SJSA1 (cell line): ENCODE measurements around the gene NUP153. TPM values are rescaled to one million over a fixed set of nuclear protein-coding genes. Genes with fewer than 3 reads are reported as not detected.

ENCODE experiments used
- DNase-seq, 2 experiments: peaks; one replicate each; pipeline ENCODE4 v3.0.0-alpha.2; 2015 to 2020; ENCODE audit warnings: low spot score in 2 of 2, low read depth in 1 of 2
- H3K27ac ChIP-seq: fragments of 250-450 bp; sonication (Bioruptor Pico); 2 replicates; pipeline ENCODE4 v1.5.1; 2020; ENCODE audit warnings: mild to moderate bottlenecking, moderate library complexity
- H3K27me3 ChIP-seq: fragments of 250-450 bp; sonication (Bioruptor Pico); replicated peaks from 2 replicates; pipeline ENCODE4 v1.5.1; 2020; ENCODE audit warnings: mild to moderate bottlenecking, moderate library complexity
- H3K36me3 ChIP-seq: fragments of 250-450 bp; sonication (Bioruptor Pico); 2 replicates; pipeline ENCODE4 v1.5.1; 2020; ENCODE audit warnings: mild to moderate bottlenecking
- H3K4me1 ChIP-seq: fragments of 250-450 bp; sonication (Bioruptor Pico); replicated peaks from 2 replicates; pipeline ENCODE4 v1.6.1; 2021; ENCODE audit warnings: mild to moderate bottlenecking
- H3K4me3 ChIP-seq: fragments of 250-450 bp; sonication (Bioruptor Pico); 2 replicates; pipeline ENCODE4 v1.5.1; 2020; ENCODE audit warnings: mild to moderate bottlenecking
- H3K9me3 ChIP-seq: fragments of 250-450 bp; sonication (Bioruptor Pico); replicated peaks from 2 replicates; pipeline ENCODE4 v1.5.1; 2020; ENCODE audit warnings: mild to moderate bottlenecking
- total RNA-seq: library from RNA; depleted of rRNA; stranded (reverse); fragments of >200 nt; shearing (Covaris generic); gene quantifications from 2 replicates; pipeline ENCODE4 v1.2.3, GENCODE V29; 2014

NUP153 gene
- total RNA-seq, 1 experiment from 2014 or later: 50.5 TPM

DNA sequence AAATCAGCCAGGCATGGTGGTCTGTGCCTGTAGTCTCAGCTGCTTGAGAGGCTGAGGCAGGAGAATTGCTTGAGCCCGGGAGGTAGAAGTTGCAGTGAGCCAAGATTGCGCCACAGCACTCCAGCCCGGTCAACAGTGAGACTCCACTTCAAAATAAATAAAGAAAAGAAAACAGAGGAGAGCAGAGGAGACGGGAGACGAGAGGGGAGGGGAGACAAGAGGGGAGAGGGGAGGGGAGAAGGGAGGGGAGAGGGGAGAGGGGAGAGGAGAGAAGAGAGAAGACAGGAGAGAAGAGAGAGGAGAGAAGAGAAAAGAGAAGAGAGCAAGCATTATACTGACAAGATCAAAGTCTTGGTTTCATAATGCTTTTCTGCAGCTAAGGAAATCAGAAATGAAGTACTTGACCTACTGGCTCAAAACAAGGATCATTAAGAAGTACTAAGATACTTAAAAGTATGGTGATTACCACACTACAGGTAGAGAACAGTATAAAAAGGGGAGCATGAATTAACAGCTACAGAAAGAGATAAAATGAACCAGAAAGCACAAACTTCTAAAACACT lies 76.1 kb downstream of the NUP153 start:
- Histone ChIP-seq H3K4me3 (no peak overlapping the region), H3K27me3 (no peaks in the 10 kb centered on the region), H3K36me3 (peaks cover 88% of the 10 kb centered on the region), H3K27ac (no peak overlapping the region), H3K9me3 (no peaks in the 10 kb centered on the region), H3K4me1 (peaks cover 6% of the 10 kb centered on the region; the same call in 1 of the 2 replicates)
- no peak for DNase-seq

- Histone ChIP-seq H3K27me3 (no peaks in the 10 kb centered on the region), H3K36me3 (peaks cover 89% of the 10 kb centered on the region), H3K9me3 (no peaks in the 10 kb centered on the region), H3K4me3 (no peak overlapping the region), H3K27ac (no peak overlapping the region), H3K4me1 (peaks cover 6% of the 10 kb centered on the region; the same call in 1 of the 2 replicates)
- DNase-seq: no peak
These were observed 76.8 kb downstream of the NUP153 start for GRCh38 chr6:17629824-17630510.

DNA sequence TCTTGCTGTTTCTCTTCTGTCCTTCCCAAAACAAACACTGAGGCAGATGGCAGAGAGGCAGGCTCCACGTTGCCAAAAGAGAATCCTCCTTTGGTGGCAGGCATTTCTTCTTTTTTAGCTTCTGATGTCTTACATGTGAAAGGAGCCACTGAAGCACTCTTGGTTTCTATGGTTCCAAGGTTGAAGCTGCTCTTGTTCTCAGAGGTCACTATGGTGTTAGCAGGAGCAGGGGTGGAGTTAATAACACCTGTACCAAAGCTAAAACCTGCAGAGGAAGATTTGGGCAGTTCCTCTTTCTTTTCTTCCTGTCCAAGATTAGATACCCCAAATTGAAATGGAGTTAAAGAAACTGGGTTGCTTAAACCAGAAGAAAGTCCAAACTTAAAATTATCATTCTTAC lies 77.9 kb downstream of the NUP153 start:
- Histone ChIP-seq H3K4me1 (peaks cover 6% of the 10 kb centered on the region; the same call in 1 of the 2 replicates), H3K36me3 (peaks cover 91% of the 10 kb centered on the region), H3K4me3 (no peak overlapping the region)

DNA sequence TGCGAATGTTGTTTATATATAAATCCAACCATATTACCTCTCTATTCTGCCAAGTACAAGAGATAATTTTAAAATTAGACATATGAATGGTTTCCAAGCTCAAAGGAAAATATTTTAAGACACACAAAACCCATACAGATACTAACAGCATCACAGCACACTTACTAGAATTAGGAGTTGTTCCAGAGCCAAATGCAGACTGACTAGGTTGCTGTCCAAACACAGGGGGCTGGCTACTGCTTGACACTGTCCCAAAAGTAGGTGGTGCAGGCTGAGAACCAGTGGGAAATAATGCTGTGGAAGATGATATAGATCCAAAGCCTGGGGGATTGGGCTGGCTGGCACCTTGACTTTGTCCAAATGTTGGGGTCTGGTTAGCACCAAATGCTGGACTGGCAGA lies 82.3 kb downstream of the NUP153 start:
- no peaks in the 10 kb centered on the region for H3K4me1 ChIP-seq
- no peak overlapping the region for H3K4me3 ChIP-seq
- peaks cover 89% of the 10 kb centered on the region for H3K36me3 ChIP-seq
- H3K27me3 ChIP-seq: no peaks in the 10 kb centered on the region
- no peak overlapping the region for H3K27ac ChIP-seq
- H3K9me3 ChIP-seq: no peaks in the 10 kb centered on the region
- no peak for DNase-seq

More for the DNA sequence above, 77.9 kb downstream of the NUP153 start:
- no peak overlapping the region for H3K27ac ChIP-seq
- H3K27me3 ChIP-seq: no peaks in the 10 kb centered on the region
- H3K9me3 ChIP-seq: no peaks in the 10 kb centered on the region
- no peak for DNase-seq

DNA sequence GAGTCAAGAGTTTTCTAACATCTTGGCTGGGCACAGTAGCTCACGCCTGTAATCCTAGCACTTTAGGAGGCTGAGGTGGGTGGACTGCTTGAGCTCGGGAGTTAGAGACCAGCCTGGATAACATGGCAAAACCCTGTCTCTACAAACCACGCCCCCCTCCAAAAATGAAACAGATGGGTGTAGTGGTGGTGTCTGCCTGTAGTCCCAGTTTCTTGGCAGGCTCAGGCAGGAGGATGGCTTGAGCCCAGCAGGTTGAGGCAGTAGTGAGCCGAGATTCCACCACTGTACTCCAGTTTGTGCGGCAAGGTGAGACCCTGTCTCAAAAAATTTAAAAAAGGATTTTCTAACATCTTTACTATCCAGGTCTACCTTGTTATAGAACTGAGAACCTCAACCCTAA lies 84.6 kb downstream of the NUP153 start:
- Histone ChIP-seq H3K4me3 (no peak overlapping the region), H3K36me3 (peaks cover 87% of the 10 kb centered on the region), H3K27me3 (no peaks in the 10 kb centered on the region), H3K4me1 (no peaks in the 10 kb centered on the region), H3K27ac (no peak overlapping the region), H3K9me3 (no peaks in the 10 kb centered on the region)
- DNase-seq: no peak

GRCh38 chr6:17621003-17621402 lies 85.7 kb downstream of the NUP153 start:
- Histone ChIP-seq H3K36me3 (peaks cover 87% of the 10 kb centered on the region), H3K27me3 (no peaks in the 10 kb centered on the region), H3K9me3 (no peaks in the 10 kb centered on the region), H3K4me1 (no peaks in the 10 kb centered on the region), H3K27ac (no peak overlapping the region), H3K4me3 (no peak overlapping the region)
- DNase-seq: no peak

DNA sequence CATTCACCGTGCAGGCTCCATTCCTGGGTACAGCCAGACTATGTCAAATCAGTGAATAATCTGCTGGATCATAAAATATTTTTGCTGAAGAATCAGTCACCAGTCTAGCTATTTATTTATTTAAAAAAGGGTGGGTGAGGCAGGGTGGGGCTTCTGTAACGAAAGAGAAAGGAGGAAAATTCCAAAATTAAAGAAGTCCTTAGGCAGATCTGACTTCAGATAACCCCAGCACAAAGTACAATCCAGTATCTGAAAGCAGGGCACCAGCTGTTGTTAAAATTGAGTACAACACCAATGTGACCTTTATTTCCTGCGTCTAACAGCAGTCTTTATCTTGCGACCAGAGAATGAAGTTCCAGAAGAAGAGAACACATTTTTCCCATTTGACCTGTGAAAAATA lies 90.9 kb downstream of the NUP153 start:
- Histone ChIP-seq H3K9me3 (no peaks in the 10 kb centered on the region), H3K4me1 (no peaks in the 10 kb centered on the region), H3K4me3 (no peak overlapping the region), H3K36me3 (peaks cover 63% of the 10 kb centered on the region), H3K27me3 (no peaks in the 10 kb centered on the region), H3K27ac (no peak overlapping the region)
- DNase-seq: no peak

- Histone ChIP-seq H3K4me3 (no peak overlapping the region), H3K27ac (no peak overlapping the region), H3K9me3 (no peaks in the 10 kb centered on the region), H3K36me3 (peaks cover 38% of the 10 kb centered on the region), H3K4me1 (no peaks in the 10 kb centered on the region), H3K27me3 (no peaks in the 10 kb centered on the region)
- DNase-seq: no peak
These were observed 94.7 kb downstream of the NUP153 start for GRCh38 chr6:17612048-17612447.

GRCh38 chr6:17610835-17611234 lies 95.9 kb downstream of the NUP153 start:
- no peak for DNase-seq
- Histone ChIP-seq H3K27ac (no peak overlapping the region), H3K9me3 (no peaks in the 10 kb centered on the region), H3K4me1 (no peaks in the 10 kb centered on the region), H3K27me3 (no peaks in the 10 kb centered on the region), H3K4me3 (no peak overlapping the region), H3K36me3 (peaks cover 26% of the 10 kb centered on the region)

DNA sequence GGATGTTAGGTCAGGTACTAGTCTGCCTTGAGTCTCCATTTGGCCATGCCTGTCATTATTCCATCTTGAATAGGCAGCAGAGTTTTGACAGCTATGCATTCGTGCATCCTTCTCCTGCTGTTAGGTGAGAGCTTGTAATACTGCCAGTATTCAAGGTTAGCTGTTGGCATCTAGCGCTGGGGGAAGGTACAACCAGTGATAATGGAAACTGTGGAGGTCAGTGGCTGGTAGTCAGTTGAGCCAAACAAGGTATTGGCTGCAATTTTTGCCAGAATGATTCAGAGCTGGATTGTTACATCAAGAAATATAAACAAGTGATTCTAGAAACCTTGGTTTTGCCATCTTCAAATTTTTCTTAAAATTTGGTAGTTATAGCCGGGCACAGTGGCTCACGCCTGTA lies 100.1 kb downstream of the NUP153 start:
- DNase-seq: no peak
- no peak overlapping the region for H3K4me3 ChIP-seq
- H3K27me3 ChIP-seq: no peaks in the 10 kb centered on the region
- H3K4me1 ChIP-seq: no peaks in the 10 kb centered on the region
- H3K36me3 ChIP-seq: peaks cover 8% of the 10 kb centered on the region
- no peaks in the 10 kb centered on the region for H3K9me3 ChIP-seq
- H3K27ac ChIP-seq: no peak overlapping the region

- Histone ChIP-seq H3K4me1 (peaks cover 10% of the 10 kb centered on the region), H3K27me3 (no peaks in the 10 kb centered on the region), H3K4me3 (no peak overlapping the region), H3K27ac (no peak overlapping the region), H3K36me3 (peaks cover 4% of the 10 kb centered on the region; the same call in 1 of the 2 replicates), H3K9me3 (no peaks in the 10 kb centered on the region)
- DNase-seq: no peak
These were observed 103.8 kb downstream of the NUP153 start for GRCh38 chr6:17602888-17603287.

GRCh38 chr6:17601386-17601703 lies 105.4 kb downstream of the NUP153 start:
- Histone ChIP-seq H3K27me3 (no peaks in the 10 kb centered on the region), H3K27ac (no peak overlapping the region), H3K36me3 (peaks cover 4% of the 10 kb centered on the region; the same call in 1 of the 2 replicates), H3K4me3 (peak overlapping the region; percentile 76), H3K9me3 (no peaks in the 10 kb centered on the region), H3K4me1 (peaks cover 10% of the 10 kb centered on the region)
- DNase-seq: no peak

DNA sequence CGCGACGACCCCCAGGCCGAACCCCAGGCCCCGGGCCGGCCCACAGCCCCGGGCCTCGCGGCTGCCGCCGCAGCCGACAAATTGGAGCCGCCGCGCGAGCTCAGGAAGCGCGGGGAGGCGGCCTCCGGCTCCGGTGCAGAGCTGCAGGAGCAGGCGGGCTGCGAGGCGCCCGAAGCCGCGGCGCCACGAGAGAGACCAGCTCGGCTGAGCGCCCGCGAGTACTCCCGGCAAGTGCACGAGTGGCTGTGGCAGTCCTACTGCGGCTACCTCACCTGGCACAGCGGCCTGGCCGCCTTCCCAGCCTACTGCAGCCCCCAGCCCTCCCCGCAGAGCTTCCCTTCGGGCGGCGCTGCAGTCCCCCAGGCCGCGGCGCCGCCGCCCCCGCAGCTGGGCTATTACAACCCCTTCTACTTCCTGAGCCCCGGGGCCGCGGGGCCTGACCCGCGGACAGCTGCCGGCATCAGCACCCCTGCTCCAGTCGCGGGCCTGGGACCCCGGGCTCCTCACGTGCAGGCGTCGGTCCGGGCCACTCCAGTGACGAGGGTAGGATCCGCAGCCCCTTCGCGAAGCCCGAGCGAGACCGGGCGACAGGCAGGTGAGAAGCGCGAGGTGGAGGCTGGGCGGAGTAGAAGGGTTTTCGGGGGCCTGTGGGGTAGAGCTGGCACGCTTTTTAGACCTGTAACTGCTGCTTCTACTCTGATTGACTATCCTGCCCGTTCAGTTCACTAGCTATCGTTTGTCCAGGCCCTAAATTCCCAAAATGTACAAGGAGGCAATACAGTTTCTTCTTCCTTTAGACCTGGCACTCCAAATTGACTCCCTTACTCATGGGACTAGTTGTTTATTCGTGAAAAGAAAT lies 106.0 kb downstream of the NUP153 start:
- Histone ChIP-seq H3K9me3 (no peaks in the 10 kb centered on the region), H3K36me3 (peaks cover 4% of the 10 kb centered on the region; the same call in 1 of the 2 replicates), H3K27ac (peak overlapping the region; percentile 46), H3K4me1 (peaks cover 10% of the 10 kb centered on the region), H3K27me3 (no peaks in the 10 kb centered on the region), H3K4me3 (peak overlapping the region; percentile 76)
- peak; percentile 47 to 49 for DNase-seq
